ENCODE measurements around the gene SH3RF2. TPM values are rescaled to one million over a fixed set of nuclear protein-coding genes. Genes with fewer than 3 reads are reported as not detected.

Gene SH3RF2
- total RNA-seq, 4 donors from 2014 or later: 67.9 to 172 (median 96.3) TPM

DNA sequence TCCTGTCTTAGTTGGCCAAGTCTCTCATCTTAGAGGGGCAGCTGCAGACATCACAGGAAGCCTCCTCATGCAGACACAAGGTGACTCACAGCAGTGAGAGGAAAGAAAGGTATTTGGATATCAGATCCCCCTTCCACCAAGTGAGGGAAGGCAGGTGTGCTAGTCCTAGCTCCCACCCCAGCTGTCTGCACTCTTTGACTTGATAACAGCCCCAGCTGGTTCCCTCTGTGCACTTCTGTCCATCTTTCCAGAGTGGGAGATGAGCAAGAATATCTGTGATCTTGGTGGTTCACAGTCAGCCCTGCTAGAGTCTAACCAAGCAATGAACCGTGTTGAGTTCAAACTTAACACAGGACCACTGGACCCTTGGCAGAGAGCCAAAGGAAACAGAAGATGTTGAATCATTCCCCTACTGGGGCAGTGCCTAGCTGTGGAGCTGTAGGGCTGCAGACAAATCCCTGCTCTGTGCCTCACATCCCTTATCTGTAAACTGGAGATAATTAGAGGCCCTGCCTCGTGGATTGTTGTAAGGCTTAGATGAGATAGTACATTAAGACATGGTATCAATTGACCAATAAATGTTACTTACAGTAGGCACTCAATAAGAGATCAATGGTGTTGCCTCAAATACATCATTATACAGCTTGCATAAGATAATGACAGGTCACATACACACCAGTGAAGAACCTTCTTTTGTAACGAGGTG is 39.1 kb downstream of the SH3RF2 start:
- DNase-seq: no peak
- TF ChIP-seq EP300 (IDR thresholded peaks at IDR 0.05; ENCODE audit: low read depth): no peak
- TF ChIP-seq, protein P1, sequence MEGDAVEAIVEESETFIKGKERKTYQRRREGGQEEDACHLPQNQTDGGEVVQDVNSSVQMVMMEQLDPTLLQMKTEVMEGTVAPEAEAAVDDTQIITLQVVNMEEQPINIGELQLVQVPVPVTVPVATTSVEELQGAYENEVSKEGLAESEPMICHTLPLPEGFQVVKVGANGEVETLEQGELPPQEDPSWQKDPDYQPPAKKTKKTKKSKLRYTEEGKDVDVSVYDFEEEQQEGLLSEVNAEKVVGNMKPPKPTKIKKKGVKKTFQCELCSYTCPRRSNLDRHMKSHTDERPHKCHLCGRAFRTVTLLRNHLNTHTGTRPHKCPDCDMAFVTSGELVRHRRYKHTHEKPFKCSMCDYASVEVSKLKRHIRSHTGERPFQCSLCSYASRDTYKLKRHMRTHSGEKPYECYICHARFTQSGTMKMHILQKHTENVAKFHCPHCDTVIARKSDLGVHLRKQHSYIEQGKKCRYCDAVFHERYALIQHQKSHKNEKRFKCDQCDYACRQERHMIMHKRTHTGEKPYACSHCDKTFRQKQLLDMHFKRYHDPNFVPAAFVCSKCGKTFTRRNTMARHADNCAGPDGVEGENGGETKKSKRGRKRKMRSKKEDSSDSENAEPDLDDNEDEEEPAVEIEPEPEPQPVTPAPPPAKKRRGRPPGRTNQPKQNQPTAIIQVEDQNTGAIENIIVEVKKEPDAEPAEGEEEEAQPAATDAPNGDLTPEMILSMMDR (IDR thresholded peaks at IDR 0.05): no peak
- no peak for TF ChIP-seq POLR2A (IDR thresholded peaks at IDR 0.05)
- TF ChIP-seq POLR2AphosphoS5 (IDR thresholded peaks at IDR 0.05): no peak
- peaks cover 14 to 45% (median 25%) of the 10 kb centered on the region in 4 donors for H3K4me1 ChIP-seq
- in situ Hi-C loops (cut with MboI; ENCODE audit: low pct_ligation_motif_present in 1 of 4, low pct_unique_long_range_greater_than_20kb in 1 of 4, low sequenced_read_pairs in 3 of 4) (no loop called here), intact Hi-C loops (cut with DNase I; ENCODE audit: low total_unique reads) (no loop called here)
- H3K9me3 ChIP-seq: no peaks in the 10 kb centered on the region
- no peaks in the 10 kb centered on the region for H3K36me3 ChIP-seq
- H3K4me3 ChIP-seq: no peak overlapping the region
- H3K27me3 ChIP-seq: no peaks in the 10 kb centered on the region
- 40 to 75% methylated on average over 1 to 3 of the region's 3 CpGs for WGBS, 2 donors (ENCODE audit: low coverage in 1 of 2)
- no peak overlapping the region for H3K27ac ChIP-seq

DNA sequence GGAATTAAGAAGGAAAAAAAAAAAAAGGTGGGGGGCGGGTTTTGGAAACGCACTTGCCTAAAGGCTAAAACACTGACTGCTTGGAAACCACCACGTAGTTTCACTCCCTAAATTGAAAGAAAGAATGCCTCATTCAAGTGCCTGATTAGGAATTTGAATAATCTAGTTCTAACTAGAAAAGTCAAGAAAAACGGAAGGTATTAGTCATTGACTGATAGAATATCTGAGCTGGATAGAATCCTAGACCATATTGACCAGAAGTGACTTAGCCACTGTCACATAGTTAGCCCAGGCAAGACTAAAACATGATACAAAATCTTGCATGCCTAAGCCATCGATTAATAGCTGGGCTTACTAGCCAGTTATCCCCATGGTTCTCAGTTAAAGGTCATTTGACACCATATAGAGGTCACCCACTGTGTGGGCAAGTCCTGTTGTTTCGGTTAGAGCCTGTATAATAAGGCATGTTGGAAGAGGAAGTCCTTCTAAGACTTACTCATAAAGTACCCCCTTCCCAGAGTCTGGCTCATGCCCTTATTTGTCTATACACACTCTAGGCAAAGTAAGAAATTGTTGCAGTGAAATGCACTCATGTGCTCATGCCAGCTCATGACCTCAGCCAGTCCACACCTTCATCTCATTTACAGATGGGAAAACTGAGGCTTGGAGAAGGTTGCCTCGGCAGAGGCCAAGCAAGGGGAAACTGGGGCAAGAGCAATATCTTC is 40.2 kb downstream of the SH3RF2 start:
- H3K27me3 ChIP-seq: no peaks in the 10 kb centered on the region
- no peaks in the 10 kb centered on the region for H3K36me3 ChIP-seq
- intact Hi-C loops (cut with DNase I; ENCODE audit: low total_unique reads): no loop called here
- H3K9me3 ChIP-seq: no peaks in the 10 kb centered on the region
- H3K4me1 ChIP-seq: peaks cover 14 to 56% (median 34%) of the 10 kb centered on the region in 4 donors
- in situ Hi-C loops (cut with MboI; ENCODE audit: low pct_ligation_motif_present in 1 of 4, low pct_unique_long_range_greater_than_20kb in 1 of 4, low sequenced_read_pairs in 3 of 4): no loop called here
- no peak for DNase-seq
- TF ChIP-seq EP300 (IDR thresholded peaks at IDR 0.05; ENCODE audit: low read depth): no peak
- no peak overlapping the region for H3K4me3 ChIP-seq
- WGBS, 2 donors (ENCODE audit: low coverage in 1 of 2): 50 to 77% methylated on average over 6 to 7 of the region's 7 CpGs
- peak overlapping the region in 3 of 4 donors; percentile 7 to 83 (median 82) for H3K27ac ChIP-seq

DNA sequence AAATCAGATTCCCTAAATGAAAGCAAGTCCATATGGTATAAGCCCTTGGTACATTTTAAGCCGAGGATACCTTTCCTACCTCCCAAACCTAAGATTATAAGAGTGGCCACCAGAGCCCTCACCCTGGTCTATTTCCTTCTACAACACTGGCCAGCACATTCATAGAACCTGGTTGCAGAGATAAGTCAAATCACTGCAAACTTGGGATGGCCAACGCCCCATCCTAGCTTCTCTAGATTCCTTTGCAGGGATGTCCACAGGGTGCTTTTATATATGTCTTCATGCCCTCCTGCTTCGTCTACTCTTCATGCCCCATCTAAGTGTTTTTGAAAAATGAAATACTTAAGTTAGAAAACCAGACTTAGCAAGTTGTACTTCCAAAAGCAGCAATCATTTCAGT is 41.8 kb downstream of the SH3RF2 start:
- intact Hi-C loops (cut with DNase I; ENCODE audit: low total_unique reads) (no loop called here), in situ Hi-C loops (cut with MboI; ENCODE audit: low pct_ligation_motif_present in 1 of 4, low pct_unique_long_range_greater_than_20kb in 1 of 4, low sequenced_read_pairs in 3 of 4) (no loop called here)
- H3K9me3 ChIP-seq: no peaks in the 10 kb centered on the region
- no peak overlapping the region for H3K4me3 ChIP-seq
- H3K36me3 ChIP-seq: no peaks in the 10 kb centered on the region
- H3K27ac ChIP-seq: peak overlapping the region; percentile 71 to 83 (median 80)
- no peaks in the 10 kb centered on the region for H3K27me3 ChIP-seq
- peaks cover 14 to 68% (median 40%) of the 10 kb centered on the region in 4 donors for H3K4me1 ChIP-seq
- no peak for TF ChIP-seq EP300 (IDR thresholded peaks at IDR 0.05; ENCODE audit: low read depth)
- no peak for TF ChIP-seq POLR2AphosphoS5 (IDR thresholded peaks at IDR 0.05)
- no peak for TF ChIP-seq POLR2A (IDR thresholded peaks at IDR 0.05)
- TF ChIP-seq, protein P1 (IDR thresholded peaks at IDR 0.05): no peak
- WGBS, 2 donors (ENCODE audit: low coverage in 1 of 2): 51 to 52% methylated on average over 2 to 3 of the region's 3 CpGs
- peak; percentile 21 for DNase-seq

DNA sequence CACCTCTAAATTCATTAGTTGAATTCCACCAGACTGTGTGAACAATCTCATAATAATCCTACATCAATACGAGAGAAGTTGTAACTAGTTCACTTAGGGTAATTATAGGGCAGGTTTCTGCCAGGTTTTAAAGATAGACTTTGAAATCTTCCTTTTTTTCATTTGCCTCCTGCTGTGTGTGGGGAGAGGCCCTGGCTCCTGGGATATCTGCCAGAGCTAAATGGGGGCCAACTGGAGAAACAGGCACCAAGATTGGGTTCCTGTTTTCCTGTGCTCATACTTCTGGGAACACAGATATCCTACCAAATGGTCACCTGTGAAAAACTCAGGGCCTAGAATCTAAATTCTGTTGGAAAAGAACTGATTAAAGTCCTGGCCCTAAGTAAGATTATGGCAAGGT is 42.3 kb downstream of the SH3RF2 start:
- peak; percentile 66 for DNase-seq
- no peaks in the 10 kb centered on the region for H3K36me3 ChIP-seq
- intact Hi-C loops (cut with DNase I; ENCODE audit: low total_unique reads): no loop called here
- in situ Hi-C loops (cut with MboI; ENCODE audit: low pct_ligation_motif_present in 1 of 4, low pct_unique_long_range_greater_than_20kb in 1 of 4, low sequenced_read_pairs in 3 of 4): no loop called here
- 40 to 50% methylated on average over 1 of the region's 1 CpG for WGBS, 2 donors (ENCODE audit: low coverage in 1 of 2)
- peaks cover 14 to 68% (median 40%) of the 10 kb centered on the region in 4 donors for H3K4me1 ChIP-seq
- no peak overlapping the region for H3K4me3 ChIP-seq
- no peak for TF ChIP-seq POLR2A (IDR thresholded peaks at IDR 0.05)
- TF ChIP-seq EP300 (IDR thresholded peaks at IDR 0.05; ENCODE audit: low read depth): no peak
- TF ChIP-seq POLR2AphosphoS5 (IDR thresholded peaks at IDR 0.05): no peak
- TF ChIP-seq, protein P1 (IDR thresholded peaks at IDR 0.05): no peak
- no peaks in the 10 kb centered on the region for H3K9me3 ChIP-seq
- no peaks in the 10 kb centered on the region for H3K27me3 ChIP-seq
- peak overlapping the region; percentile 71 to 83 (median 80) for H3K27ac ChIP-seq
